ENCODE measurements around the gene APOL2.
"Not testable (repeated sequence)": the region's sequence is repeated elsewhere in the genome, so short reads cannot be mapped to it uniquely, and the experiment has no call there.

The APOL2 gene

DNA sequence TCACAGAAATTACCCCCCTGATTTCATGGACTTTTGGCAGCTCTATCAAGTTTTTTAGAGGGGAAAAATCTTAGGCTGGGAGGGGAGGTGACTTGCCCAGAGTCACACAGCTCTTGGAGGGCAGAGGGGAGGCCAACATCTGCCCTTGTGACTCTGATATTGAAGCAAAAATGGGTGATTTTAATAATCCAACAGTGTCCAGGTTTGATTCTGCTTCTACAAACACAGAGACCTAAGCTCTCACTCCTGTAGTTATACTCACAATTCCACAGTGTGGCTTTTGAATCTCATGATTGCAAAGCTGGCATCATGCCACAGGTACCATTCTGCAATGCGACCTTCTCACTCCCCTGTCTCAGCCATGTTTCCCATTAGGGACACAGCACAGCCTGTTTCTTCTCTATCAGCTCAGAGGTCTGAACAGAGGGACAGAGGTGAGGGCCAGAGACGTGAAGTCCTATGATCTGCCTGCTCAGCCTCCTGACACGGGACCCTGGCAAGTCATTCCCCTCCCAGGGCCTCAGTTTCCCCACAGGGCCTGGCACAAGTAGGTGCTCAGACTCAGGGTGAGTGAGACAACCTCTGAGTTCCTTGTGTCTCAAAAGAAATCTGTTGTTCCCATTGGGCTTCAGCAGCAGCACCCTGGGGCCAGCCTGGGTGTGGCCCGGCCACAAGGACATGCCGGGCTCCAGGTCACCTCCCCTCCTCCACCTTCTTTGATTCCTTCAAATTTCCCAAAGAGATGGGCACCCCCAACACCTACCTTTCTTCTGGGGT lies 766 bp downstream of the APOL2 start:
- DNase-seq, result no peak

- no peak for DNase-seq
Observed at GRCh38 chr22:36237462-36238372, 1.6 kb downstream of the APOL2 start.

GRCh38 chr22:36236388-36237319 lies 2.7 kb downstream of the APOL2 start:
- no peak for DNase-seq

GRCh38 chr22:36235585-36235984 lies 3.7 kb downstream of the APOL2 start:
- DNase-seq, result no peak

DNA sequence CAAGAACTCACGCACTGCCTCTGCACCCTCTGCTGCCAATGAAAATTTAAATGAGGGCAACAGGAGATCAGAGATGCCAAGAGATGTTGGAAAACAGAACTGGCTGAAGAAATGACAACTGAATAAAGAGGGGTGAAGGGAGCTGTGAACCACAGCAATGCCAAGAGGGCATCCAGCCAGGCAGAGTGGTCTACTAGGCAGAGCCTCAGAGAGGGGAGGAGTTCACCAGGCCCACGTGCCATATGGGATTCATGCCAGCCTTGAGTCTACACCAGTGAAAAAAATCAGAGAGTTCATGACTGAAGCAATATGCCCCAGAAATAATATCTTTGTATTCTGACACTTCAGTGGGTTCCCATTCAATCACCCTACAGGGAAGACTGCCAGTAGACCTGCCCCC lies 4.4 kb downstream of the APOL2 start:
- no peak for DNase-seq

DNA sequence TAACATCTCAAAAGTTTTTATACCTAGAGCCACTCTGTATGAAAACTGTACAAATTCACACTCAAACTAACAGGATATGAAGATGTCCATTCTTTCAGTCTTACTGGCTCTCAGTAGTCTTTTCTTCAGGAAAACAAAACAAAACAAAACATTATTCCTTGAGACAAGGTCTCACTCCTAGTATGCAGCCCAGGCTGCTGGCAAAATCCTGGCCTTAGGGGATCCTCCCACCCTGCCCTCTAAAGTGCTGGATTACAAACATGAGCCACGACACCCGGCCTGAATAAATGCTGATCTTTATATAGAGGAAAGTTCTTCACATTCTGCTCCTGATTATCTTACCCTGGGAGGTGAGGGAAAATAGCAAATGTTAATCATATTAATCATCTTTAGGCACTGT lies 5.1 kb downstream of the APOL2 start:
- no peak for DNase-seq

GRCh38 chr22:36233796-36234195 lies 5.5 kb downstream of the APOL2 start:
- no peak for DNase-seq

DNA sequence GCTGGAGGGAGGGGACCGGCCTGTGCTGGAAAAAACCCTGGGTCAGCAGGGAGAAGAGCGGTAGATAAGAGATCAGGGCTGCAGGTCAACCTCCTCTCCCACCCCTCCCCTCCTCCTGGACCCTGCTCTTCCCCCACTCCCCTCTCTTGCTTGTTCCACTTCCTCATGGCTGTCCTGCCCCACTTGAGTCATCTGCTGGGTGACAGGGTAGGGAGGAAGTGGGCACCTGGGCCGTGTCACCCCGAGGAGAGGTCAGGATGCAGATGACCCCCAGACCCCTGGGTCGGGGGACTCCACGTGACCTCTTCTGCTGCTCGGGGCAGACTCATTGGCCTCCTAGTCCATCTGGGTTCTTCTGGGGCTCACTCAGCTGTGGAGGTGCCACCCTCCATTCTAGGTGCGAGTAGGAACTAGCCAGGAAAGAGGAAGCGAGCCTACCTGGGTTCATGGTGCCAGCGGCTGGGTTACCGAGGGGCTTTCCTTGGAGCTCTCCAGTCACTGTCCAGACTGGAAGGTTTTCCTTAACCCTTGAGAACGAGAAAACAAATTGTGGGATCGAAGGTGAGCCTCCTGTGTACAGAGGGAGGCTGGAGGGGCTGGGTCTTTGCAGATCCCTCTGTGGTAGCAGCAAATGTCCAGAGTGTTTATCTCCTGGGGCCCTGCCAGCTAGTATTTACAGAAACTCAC lies 6.5 kb downstream of the APOL2 start:
- DNase-seq, result no peak

GRCh38 chr22:36231051-36231450 lies 8.3 kb downstream of the APOL2 start:
- DNase-seq, result not testable (repeated sequence)

GRCh38 chr22:36229649-36230048 lies 9.7 kb downstream of the APOL2 start:
- not testable (repeated sequence) for DNase-seq

DNA sequence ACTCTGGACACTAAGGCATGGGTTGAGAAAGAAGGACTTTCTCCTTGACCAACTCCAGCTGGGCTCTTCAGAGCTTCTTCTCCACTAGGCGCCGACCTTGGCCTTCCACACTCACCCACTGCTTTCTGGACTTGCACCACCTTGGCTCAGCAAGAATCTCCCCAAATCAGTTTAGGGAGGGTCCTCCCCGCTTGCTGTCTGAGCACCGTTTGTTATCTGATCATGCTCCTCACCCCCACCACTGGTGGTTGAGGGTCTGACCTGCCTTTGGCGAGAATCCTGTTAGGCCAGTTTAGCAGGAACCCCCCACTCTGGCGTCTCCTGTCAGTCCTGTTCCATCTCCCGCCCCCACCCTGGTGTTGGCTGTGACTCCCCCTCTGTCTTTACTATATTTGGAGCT lies 10.4 kb downstream of the APOL2 start:
- no peak for DNase-seq

DNA sequence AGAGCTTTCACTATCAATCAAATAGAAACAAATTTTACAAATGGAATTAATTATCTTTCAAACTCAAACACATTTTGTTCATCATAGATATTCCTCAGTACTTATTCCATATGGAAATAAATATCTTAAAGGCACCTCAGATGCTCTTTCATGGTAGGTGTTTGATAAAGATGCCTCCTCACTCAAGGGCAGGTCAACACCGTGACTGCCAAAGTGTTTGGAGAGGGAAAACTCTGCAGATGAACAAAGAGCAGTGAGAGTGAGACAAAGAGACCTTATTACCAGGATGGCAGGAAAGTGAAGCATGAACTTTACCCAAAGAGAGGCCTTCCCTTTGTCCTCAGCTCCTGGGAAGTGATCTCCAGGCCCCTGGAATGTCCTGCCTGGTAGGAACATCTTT lies 11.0 kb downstream of the APOL2 start:
- peak; percentile 11 for DNase-seq

- no peak for DNase-seq
Observed at GRCh38 chr22:36227806-36228205, 11.5 kb downstream of the APOL2 start.

- peak; percentile 50 for DNase-seq
Observed at GRCh38 chr22:36227396-36227795, 11.9 kb downstream of the APOL2 start.

DNA sequence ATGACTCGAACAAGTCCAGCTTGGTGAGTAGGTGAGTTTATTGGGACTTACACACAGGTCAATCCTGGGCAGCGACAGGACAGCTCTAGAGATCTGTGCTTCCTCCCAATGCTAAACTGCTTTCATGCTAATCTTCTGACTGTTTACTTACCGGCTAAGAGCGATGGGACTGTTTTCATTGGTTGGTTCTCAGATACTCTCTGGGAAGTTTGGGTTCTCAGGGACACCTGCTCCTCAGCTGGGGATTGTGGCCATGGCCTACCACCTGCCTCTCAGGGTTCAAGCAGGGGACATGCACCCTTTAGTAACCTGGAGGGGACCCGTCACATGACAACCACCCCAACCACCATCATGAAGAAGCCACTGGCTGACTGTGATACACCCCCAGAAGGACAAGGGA lies 13.1 kb downstream of the APOL2 start:
- peak; percentile 74 for DNase-seq

DNA sequence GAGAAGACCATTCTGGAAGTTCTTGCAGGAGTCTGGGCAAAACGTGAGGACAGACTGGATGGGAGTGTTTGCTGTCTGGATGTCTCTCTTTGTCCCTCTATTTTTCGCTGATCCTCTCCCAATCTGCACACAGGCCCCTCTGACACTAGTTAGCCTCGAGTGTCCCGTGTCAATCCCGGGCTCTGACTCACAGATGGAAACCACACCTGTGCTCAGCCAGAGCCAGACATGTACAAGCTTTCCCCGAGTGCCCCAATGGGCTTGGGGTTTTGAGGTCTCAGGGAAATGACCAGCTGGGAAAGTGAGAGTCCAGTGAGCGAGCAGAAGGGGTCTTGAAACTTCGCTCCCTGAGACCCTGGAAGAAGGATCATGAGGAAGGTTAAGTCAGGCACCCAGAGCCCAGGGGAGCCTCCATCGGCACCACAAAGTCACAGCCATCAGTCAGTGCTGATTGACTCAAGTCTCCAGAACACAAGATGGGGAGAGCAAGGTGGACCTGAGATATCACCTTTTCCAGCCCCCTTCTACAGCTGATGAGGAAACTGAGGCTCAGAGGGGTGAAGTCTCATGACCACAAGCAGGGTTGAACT lies 13.9 kb downstream of the APOL2 start:
- DNase-seq, result no peak

- no peak for DNase-seq
Observed at GRCh38 chr22:36224245-36224644, 15.1 kb downstream of the APOL2 start.

DNA sequence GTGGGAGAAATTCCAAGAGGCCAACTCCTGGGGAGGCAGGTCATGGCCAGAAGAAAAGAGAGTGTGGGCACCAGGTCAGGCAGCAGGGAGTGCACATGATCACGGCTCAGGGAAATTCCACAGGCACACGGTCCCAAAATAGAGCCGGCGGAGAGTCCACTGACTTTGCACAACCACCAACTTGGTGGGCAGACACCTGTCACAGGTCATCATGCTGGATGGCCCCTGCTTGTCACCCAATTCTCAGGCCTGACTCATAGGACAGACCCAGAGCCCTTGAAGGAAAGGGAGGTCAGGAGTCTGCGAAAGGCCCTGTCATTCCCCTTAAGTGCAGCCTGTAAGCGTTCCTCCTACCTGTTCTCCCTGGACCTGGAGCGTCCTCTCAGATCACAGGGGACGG lies 15.8 kb downstream of the APOL2 start:
- DNase-seq, result no peak

DNA sequence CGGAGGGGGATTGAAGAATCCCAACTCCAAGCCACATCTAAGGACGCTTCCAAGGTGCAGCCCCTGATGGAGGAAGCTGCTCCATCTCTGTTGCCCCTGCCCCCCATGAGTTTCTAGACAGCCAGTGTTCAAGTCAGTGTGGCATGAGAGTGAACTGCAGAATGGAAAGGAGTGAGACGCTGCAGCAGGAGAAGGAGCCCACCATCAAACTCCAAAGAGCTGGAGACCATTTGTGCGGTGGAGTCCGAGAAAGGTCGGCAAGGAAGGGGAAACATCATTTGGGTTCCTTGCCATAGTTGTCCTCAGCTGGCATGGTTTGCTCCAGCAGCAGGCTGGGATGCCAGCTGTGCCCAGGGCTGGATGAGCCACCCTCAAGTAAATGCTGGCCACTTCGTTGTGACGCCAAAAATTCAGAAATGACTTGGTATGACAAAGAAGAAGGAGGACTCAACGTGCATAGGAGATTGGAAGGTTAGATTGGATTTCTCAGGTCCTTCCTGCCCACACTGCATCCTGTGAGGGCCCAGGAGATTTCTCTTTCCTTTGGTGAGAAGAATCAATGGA lies 16.4 kb downstream of the APOL2 start:
- DNase-seq, result no peak

GRCh38 chr22:36221799-36222751 lies 17.3 kb downstream of the APOL2 start:
- peak; percentile 70 for DNase-seq

Measured in NCI-H510A treated with DMSO at 0.1 percent for 48 hours (cell line).